Activated naive CD4-positive, alpha-beta T cell treated with anti-CD3 and anti-CD28 coated beads, Interleukin-2, amount 50 U/mL, for 72 hours (primary cell): ENCODE data around the gene CYP4V2. TPM values are rescaled to one million over a fixed set of nuclear protein-coding genes. Genes with fewer than 3 reads are reported as not detected.
A peak's percentile ranks its signal among the peaks of the same experiment; 100 is the strongest.

Experiments used
- ATAC-seq, 2 donors: fragments of 150-1000 bp; cut with Tn5 transposase; 2 replicates each; pipeline ENCODE4 v1.10.0; 2021; ENCODE audit warnings: mild to moderate bottlenecking in 2 of 2, moderate library complexity in 2 of 2
- DNase-seq, 2 donors: peaks; one replicate each; pipeline ENCODE4 v3.0.0; 2021 to 2022; ENCODE audit warnings: low spot score in 2 of 2
- H3K27ac Mint-ChIP-seq, 2 donors: one replicate each; pipeline ENCODE4 v1.8.0; 2022; ENCODE audit warnings: mild to moderate bottlenecking in 2 of 2, mixed read lengths in 2 of 2
- H3K36me3 Mint-ChIP-seq, 2 donors: one replicate each; pipeline ENCODE4 v1.8.0; 2022; ENCODE audit warnings: mixed read lengths in 2 of 2
- H3K9me3 Mint-ChIP-seq, 2 donors: one replicate each; pipeline ENCODE4 v1.8.0; 2022; ENCODE audit warnings: mixed read lengths in 2 of 2
- total RNA-seq, 2 donors: library from RNA; stranded (reverse); gene quantifications; one replicate each; pipeline ENCODE4 v1.2.3, GENCODE V29; 2022

The CYP4V2 gene
- total RNA-seq: 1 to 10 TPM in 1 of 2 donors, under 1 TPM in 1; 0.36 to 6.1 TPM

DNA sequence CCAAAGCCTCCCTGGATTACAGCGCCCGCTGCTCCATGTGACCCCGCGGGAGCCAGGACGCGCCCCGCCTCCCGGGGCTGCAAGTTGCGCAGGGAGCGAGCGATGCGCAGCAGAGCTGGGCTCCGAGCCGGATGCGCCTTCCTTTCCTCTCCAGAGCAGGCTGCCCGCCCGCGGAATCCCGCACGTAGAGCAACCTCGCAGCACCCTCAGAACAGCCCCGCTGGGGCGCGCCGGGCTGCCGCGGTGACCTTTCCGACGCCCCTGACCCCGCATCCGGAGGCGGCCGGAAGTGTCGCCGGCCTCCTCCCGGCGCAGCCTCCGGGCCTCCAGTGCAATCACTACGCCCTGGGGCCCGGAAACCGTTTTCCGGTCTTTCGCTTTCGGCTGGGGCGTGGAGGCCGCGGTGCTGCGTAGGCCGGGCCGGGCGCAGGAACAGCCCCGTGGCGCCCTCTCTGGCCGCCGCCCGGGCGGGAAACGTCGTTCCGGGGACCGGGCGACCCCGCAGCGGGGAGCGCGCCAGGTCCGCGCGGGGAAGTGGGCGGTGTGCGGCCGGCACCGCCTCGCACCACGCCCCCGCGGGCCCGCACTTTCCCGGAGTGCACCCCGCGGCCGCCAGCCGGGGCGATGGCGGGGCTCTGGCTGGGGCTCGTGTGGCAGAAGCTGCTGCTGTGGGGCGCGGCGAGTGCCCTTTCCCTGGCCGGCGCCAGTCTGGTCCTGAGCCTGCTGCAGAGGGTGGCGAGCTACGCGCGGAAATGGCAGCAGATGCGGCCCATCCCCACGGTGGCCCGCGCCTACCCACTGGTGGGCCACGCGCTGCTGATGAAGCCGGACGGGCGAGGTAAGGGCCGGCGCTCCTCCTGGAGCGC lies at the start of gene CYP4V2:
Gene CYP4V2, plus strand, starts transcription at position 368 of the 866 bp plus-strand sequence. Its CDS starts 257 bp downstream, at position 625.
- no peaks in the 10 kb centered on the region for H3K9me3 Mint-ChIP-seq
- H3K36me3 Mint-ChIP-seq: peaks cover 15 to 25% of the 10 kb centered on the region in 2 donors
- DNase-seq: peak; percentile 86 to 92
- ATAC-seq: peak; percentile 89 to 92
- H3K27ac Mint-ChIP-seq: peak within 1 kb of the TSS; percentile 94 to 97

GRCh38 chr4:186144198-186144945 lies 47.0 kb upstream of the CYP4V2 start:
- no peaks in the 10 kb centered on the region for H3K9me3 Mint-ChIP-seq
- DNase-seq (peak in 1 of 2 donors; percentile 9), ATAC-seq (peak; percentile 61 to 68)
- H3K36me3 Mint-ChIP-seq: peaks cover 0 to 16% of the 10 kb centered on the region in 2 donors
- no peak overlapping the region for H3K27ac Mint-ChIP-seq

DNA sequence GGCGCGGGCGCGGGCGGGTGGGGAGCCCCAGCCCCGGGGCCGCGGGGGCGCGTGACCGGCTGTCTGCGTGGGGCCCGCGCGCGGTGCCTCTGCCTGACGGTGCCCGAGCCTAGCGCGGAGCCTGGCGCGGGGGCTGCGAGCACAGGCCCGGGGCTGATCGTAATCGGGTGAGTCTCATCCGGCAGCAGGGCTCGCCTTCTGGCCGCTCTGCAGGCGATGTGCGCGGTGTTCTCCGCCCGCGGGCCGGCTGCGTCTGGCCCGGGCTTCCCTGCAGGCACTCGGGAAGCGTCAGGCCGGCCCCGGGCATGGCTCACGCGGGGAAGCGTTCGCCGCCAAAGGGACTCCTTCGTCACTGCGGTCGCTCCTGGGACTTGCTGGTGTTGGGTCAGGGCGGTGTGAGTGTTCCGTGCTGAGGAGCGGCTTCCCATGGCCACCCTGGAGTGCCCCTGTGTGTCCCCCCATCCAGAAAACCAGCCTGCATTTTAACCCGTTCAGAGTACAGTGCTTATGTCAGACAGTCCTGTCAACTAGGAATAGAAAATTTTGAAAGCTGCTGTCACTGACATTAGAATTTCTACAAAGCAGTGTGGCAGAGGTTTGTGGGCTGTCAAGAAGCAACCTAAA lies 46.3 kb upstream of the CYP4V2 start:
- no peaks in the 10 kb centered on the region for H3K9me3 Mint-ChIP-seq
- no peak overlapping the region for H3K27ac Mint-ChIP-seq
- ATAC-seq (peak; percentile 64 to 72), DNase-seq (peak in 1 of 2 donors; percentile 12)
- H3K36me3 Mint-ChIP-seq: peaks cover 0 to 16% of the 10 kb centered on the region in 2 donors

- H3K27ac Mint-ChIP-seq: no peak overlapping the region
- no peak for ATAC-seq
- H3K36me3 Mint-ChIP-seq: peaks cover 0 to 16% of the 10 kb centered on the region in 2 donors
- no peak for DNase-seq
- no peaks in the 10 kb centered on the region for H3K9me3 Mint-ChIP-seq
Observed at GRCh38 chr4:186146458-186146857, 44.9 kb upstream of the CYP4V2 start.

DNA sequence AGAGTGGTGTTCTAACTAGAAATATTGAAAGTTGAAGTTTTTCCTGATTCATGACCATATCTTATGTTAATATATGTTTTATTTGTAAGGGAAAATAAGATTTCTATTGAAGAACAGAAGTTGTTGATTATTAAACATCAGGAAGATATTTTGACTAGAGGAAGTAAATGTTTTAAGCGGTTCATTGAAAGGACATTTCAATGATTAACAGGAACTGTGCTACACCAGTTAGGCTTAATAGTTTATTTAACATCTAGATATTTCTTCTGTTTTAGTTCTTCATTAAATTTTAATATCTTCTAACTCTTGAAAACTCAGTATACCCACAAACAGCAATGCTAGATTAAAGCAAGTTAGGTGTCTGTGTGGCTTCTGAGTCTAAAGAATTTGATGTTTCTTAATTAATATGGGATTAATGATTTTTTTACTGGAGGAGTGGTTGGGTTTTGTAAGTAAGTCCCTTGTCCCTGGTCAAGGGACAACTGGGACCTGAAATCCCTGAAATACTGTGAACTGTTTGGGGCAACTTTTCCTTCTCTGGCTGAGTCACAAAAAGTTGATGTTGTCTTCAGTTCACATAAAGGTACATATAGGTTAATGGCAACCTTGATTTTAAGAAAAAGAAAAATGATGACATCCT lies 42.9 kb upstream of the CYP4V2 start:
- no peaks in the 10 kb centered on the region for H3K9me3 Mint-ChIP-seq
- no peak for ATAC-seq
- no peak overlapping the region for H3K27ac Mint-ChIP-seq
- H3K36me3 Mint-ChIP-seq: peaks cover 0 to 16% of the 10 kb centered on the region in 2 donors
- no peak for DNase-seq

GRCh38 chr4:186149872-186150271 lies 41.5 kb upstream of the CYP4V2 start:
- DNase-seq: peak in 1 of 2 donors; percentile 63
- ATAC-seq: peak in 1 of 2 donors; percentile 51
- no peak overlapping the region for H3K27ac Mint-ChIP-seq
- no peaks in the 10 kb centered on the region for H3K9me3 Mint-ChIP-seq
- H3K36me3 Mint-ChIP-seq: peaks cover 0 to 16% of the 10 kb centered on the region in 2 donors

- no peak for DNase-seq
- no peaks in the 10 kb centered on the region for H3K9me3 Mint-ChIP-seq
- peaks cover 0 to 8% of the 10 kb centered on the region in 2 donors for H3K36me3 Mint-ChIP-seq
- H3K27ac Mint-ChIP-seq: no peak overlapping the region
- ATAC-seq: no peak
Observed at GRCh38 chr4:186150926-186151325, 40.4 kb upstream of the CYP4V2 start.

GRCh38 chr4:186151499-186151898 lies 39.9 kb upstream of the CYP4V2 start:
- H3K9me3 Mint-ChIP-seq: no peaks in the 10 kb centered on the region
- DNase-seq: no peak
- H3K27ac Mint-ChIP-seq: no peak overlapping the region
- ATAC-seq: no peak
- H3K36me3 Mint-ChIP-seq: peaks cover 0 to 2% of the 10 kb centered on the region in 2 donors

GRCh38 chr4:186158021-186158813 lies 33.1 kb upstream of the CYP4V2 start:
- DNase-seq: no peak
- ATAC-seq: no peak
- no peak overlapping the region for H3K27ac Mint-ChIP-seq
- no peaks in the 10 kb centered on the region for H3K9me3 Mint-ChIP-seq
- no peaks in the 10 kb centered on the region for H3K36me3 Mint-ChIP-seq

- DNase-seq (no peak), ATAC-seq (no peak)
- Mint-ChIP-seq H3K27ac (no peak overlapping the region), H3K36me3 (no peaks in the 10 kb centered on the region), H3K9me3 (no peaks in the 10 kb centered on the region)
Observed at GRCh38 chr4:186158966-186159365, 32.4 kb upstream of the CYP4V2 start.

- H3K36me3 Mint-ChIP-seq: no peaks in the 10 kb centered on the region
- H3K27ac Mint-ChIP-seq: no peak overlapping the region
- ATAC-seq: no peak
- no peaks in the 10 kb centered on the region for H3K9me3 Mint-ChIP-seq
- no peak for DNase-seq
Observed at GRCh38 chr4:186159613-186160012, 31.8 kb upstream of the CYP4V2 start.

- Mint-ChIP-seq H3K36me3 (peaks cover 0 to 6% of the 10 kb centered on the region in 2 donors), H3K27ac (no peak overlapping the region), H3K9me3 (no peaks in the 10 kb centered on the region)
- DNase-seq (peak in 1 of 2 donors; percentile 22), ATAC-seq (peak; percentile 83 to 94)
Observed at GRCh38 chr4:186161138-186161537, 30.2 kb upstream of the CYP4V2 start.

GRCh38 chr4:186166852-186167512 lies 24.4 kb upstream of the CYP4V2 start:
- Mint-ChIP-seq H3K27ac (no peak overlapping the region), H3K9me3 (no peaks in the 10 kb centered on the region), H3K36me3 (peaks cover 0 to 6% of the 10 kb centered on the region in 2 donors)
- DNase-seq (no peak), ATAC-seq (no peak)

- H3K36me3 Mint-ChIP-seq: peaks cover 0 to 6% of the 10 kb centered on the region in 2 donors
- DNase-seq: no peak
- ATAC-seq: no peak
- no peak overlapping the region for H3K27ac Mint-ChIP-seq
- H3K9me3 Mint-ChIP-seq: no peaks in the 10 kb centered on the region
Observed at GRCh38 chr4:186167605-186168004, 23.8 kb upstream of the CYP4V2 start.

GRCh38 chr4:186168750-186169149 lies 22.6 kb upstream of the CYP4V2 start:
- Mint-ChIP-seq H3K9me3 (no peaks in the 10 kb centered on the region), H3K36me3 (peaks cover 0 to 6% of the 10 kb centered on the region in 2 donors), H3K27ac (no peak overlapping the region)
- ATAC-seq (no peak), DNase-seq (no peak)
